ENCODE data around the gene IMPDH1.

Gene IMPDH1

DNA sequence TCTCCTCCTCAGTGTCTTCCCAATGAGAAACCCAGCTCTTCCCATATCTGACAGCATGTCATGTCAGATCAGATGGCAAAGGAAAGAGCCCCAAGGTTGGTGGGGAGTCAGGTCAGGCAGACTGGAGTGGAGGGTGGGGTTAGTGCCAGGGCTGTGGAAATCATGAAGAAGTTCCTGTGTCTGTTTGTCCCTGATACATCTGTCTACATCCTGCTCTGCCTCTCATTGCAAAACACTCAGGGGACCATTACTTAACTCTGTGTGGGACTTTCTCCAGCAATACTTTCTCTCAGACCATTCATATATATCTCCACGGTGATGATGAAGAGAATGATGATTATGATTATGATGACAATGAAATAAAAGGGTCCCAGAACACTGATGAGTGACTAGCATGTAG is 51.5 kb downstream of the IMPDH1 start:
- DNase-seq = no peak

DNA sequence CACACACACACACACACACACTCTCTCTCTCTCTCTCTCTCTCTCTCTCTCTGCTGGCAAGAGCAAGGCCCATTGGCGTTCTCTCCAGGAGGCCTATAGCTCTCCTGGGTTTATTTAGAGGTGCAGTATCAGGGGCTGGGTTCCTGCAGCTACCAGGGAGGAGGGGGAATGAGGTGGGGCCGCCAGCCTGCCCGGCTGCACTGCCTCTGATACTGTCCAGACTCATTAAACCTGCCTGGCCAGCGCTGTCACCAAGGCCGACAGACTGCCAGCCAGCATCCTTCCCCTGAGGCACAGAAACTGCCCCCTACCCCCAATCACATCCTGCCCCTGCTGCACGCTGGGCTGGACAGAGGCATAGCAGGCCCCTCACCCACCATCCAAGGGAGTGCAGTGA is 52.6 kb downstream of the IMPDH1 start:
- DNase-seq = no peak

DNA sequence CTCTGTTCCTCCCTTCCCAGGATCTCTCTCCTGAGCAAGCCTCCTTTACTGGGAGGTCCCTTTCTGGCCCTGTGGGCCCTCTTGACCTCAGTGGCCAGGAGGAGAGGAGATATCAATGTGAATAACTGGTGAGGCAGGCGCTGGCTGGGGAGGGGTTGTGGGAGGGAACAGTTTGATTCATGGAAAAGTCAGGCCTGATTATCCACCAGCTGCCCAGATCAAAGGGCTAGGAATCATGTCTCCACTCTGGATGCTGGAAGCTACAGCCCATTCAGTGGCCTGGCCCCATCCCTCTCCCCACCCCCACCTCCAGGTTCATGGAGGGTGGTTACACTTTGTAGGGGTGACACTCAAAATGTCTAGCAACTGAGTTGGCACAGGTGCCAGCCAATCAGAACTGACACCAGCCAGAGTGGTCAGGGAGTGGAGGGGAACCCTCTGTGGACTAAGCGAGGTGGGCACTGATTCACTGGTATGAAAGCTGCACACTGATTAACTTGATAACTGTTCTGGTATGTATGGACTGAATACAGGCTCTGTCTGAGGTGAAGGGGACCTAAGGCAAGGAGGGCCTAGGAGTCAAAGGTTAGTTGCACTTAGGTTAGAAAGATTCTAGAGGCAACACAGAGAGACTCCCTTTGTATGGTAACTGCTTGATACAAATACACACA is 53.1 kb downstream of the IMPDH1 start:
- DNase-seq = no peak

DNA sequence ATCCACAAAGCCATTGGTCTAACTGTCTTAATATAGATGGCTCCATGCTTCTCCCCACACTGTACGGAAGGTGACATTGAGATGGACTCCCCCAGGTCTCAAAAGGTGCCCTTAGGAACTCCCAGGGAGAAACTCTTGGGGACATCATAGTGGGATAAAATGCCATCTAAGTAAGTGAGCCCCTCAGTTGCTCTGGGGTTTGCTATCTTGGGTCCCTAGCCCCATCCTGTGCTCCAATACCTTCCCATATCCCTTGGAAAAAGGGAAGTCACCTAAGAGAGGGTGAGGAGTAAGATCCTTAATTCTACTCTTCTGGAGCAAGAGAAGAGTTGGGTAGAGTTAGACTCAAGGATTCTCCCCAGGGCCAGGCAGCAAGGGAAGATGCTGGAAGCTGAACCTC is 56.2 kb downstream of the IMPDH1 start:
- DNase-seq = no peak

DNA sequence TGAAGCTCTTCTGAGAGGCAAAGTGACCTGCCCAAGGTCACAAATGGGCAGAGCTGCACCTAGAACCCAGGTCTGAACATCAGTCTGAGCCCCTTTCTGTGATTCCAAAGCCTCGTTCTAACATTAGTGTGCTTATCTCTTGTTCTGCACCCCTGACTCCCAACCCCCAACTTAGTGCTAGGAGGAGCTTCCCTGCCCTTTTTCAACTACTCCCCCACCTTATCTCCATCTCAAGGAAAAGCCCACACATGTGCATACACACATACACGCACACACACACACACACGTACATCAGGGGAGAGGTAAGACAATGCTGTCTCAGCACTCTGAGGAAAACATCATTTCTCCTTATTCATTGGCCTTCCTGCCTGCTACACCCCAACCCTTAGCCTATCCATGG is 56.6 kb downstream of the IMPDH1 start:
- no peak for DNase-seq

DNA sequence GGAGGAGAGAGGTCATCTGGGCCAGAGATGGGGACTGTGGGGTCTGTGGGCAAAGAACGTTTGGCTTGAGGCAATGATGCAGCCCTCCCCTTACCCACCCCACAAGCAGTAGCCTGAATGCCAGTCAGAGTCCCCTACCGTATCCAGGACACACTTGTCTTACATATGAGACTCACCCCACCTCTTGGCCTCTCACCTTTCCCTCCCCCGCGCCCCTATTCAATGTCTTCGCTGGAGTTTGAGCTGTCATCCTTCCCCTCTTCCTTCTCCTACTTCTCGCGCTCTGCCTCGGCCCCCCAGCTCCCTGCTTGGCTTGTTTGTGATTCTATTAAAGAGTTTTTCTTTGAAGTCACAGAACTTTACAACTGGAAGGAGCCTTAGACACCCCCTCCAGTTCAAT is 57.1 kb downstream of the IMPDH1 start:
- no peak for DNase-seq

DNA sequence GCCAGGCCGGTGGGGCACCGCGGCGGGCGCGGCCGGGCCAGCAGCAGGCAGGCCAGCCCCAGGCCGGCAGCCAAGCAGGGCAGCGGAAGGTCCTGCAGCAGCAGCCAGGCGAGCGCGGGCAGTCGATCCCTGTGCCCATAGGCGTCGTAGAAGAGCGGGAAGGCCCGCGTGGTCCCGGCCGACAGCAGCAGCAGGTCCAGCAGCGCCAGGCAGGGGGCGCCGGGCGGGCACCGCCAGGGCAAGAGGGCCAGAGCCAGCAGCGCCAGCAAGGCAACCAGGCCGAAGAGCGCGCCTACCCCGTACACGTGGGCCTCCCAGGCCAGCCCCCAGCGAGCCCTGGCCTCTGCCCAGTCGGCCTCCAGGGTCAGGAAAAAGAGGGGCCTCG is 57.6 kb downstream of the IMPDH1 start:
- DNase-seq = peak; percentile 26

DNA sequence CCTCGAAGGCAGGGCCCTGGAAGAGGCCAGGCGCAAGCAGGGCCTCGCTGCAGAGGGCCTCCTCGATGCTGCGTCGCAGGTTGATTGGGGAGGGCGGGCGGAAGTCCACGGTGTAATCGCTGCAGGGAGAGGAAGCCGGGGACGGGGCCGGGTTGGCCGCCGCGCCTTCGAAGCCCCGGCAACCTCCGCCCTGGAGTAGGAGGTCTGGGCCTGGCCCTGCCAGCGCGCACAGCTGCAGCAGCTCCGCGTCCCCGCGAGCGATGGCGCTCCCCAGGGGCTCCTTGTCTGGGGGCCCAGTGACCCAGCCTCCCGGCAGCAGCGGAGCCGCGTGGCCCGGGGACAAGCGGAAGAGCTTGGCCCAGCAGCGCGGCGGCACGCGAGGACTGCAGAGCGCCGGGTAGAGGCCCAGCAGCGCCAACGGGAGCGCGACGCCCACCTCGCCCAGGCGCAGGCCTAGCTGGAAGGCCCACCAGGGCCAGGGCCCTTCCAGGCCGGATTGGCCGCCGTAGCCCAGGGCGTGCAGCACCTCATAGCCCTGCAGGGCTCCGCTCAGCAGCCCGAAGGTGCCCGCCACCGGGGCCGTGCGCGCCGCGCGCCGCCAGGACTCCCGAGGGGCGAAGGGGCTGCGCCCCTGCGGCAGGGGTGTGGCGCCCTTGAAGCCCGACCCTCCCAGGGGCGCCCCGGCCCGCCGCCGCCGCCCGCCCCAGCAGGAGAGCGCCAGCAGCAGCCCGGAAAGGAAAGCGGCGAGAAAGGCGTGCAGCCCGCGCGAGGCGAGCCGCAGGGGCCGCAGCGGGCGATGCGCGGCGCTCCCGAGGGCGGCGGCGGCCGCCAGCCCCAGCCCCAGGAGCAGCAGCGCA is 58.3 kb downstream of the IMPDH1 start:
- DNase-seq = no peak

DNA sequence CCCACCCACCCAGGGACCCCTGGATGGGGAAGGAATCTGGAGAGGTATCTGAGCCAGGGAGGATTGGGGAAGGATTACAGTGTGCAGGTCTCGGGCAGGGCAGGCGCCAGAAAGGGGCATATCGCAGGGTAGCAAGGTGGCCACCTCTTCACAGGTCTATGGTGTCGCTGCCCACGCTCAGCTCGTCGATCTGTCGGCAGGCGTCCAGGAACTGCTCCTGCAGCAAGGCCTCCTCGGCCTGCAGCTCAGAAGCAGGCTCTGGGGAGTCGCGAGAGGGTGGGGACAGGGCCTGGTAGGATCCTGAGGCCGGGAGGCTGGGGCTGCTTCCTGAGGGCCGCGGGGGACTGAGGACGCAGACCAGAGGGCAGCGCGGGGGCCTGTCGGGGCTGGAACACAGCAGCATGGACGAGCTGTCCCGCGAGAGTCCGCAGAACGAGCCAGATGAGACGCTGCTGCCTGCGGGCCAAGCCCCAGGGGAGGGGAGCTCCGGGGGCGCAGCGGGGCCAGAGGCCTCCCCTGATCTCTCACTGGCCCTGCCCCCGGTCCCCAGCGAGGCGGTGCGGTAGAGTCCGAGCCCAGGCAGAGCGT is 59.0 kb downstream of the IMPDH1 start:
- no peak for DNase-seq

DNA sequence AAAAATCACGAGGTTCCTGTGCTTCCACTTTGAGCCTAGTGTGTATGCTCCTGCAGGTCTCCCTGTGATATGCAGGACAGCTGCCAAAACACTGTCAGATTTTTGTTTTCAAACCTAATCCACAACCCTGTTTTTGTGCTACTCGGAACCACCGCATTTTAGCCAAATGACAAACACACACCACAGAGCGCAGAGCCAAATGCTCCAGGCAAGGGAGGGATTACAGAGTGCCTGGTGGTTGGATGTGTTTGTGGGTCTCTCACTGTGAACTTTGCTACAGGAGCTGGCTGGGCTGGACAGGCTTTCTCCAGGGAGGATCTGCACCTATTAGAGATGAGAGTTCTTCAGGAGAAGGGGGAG is 60.3 kb downstream of the IMPDH1 start:
- DNase-seq = no peak

DNA sequence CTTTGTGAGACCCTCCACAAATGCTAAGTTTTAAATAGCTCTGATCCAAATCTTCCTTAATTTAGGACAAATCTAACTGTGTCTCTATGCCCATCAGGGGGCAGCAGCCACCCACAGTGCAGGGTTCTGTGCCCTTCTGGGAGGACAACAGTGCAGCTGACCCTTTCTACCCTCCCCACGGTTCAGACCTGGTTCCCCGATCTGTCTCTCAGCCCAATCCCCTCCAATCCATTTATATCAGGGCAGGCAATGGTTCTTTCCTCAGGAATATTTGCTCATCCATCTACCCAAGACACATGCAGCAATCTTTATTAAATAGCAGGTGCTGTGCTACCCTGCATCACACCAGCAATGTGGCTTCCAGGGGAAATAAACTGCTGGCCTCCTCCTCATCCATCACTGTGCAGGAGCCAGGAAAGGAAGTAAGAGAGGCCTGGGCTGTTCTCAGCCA is 62.1 kb downstream of the IMPDH1 start:
- peak; percentile 61 for DNase-seq

DNA sequence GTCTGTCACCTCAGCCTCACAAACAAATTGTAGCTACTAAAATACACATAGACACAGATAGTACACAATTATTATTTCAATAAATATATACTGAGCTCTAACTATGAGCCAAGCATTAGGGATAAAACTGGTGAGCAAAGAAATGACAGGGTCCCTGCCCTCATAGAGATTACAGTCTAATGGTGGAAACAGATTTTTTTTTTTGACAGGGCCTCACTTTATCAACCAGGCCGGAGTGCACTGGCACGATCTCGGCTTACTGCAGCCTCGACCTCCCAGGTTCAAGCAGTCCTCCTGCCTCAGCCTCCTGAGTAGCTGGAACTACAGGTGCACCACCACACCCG is 65.4 kb downstream of the IMPDH1 start:
- DNase-seq = no peak

DNA sequence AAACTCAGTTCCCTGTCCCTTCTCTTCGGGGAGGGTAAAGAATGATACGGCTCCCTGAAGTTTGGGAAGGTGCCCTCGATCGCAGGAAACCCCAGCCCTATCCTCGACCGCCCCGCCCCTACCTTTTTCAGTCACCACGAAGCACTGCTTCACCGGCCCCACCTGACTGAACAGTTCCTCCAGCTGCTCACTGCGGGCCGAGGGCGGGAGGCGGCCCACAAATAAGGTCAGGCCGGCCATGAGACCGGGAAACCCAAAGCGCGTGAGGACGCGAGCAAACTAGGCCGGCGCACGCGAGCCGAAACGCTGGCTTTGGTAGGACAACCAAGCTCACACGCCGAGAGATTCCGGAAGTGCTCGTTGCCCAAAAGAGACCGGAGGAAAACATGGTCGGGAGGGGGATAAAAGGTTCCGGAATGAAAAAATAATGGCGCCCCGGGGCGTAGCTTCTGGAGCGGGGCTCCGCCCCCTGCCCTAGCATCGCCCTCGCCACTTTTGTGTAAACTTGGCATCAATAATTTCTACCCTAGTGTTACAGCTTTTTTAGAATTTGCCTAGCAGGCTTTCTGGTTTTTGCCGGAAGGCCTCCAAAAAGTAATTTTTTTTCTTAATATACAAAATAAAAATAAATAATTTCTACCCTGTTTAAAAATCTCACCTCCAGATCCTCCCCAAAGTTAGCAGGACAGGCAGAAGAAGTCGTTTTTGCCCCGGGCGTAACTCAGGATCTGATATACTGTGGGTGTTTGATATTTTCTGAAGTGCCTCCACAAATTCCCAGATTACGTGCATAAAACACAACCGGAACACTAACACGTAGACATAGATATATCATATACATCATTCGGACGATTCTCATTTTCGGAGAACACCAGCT is 66.0 kb downstream of the IMPDH1 start, which contains the start of gene RBM28:
TSS of gene RBM28 (minus strand) at position 355 of the 877 bp plus-strand sequence. CDS start at position 240, 115 bp downstream.
- DNase-seq = peak; percentile 91
